SJCRH30 (cell line): ENCODE results near the gene DDRGK1. TPM values are rescaled to one million over a fixed set of nuclear protein-coding genes. Genes with fewer than 3 reads are reported as not detected.

Experiments
- DNase-seq, 2 experiments: peaks; one replicate each; pipeline ENCODE4 v3.0.0-alpha.2; 2015 to 2020
- H3K27ac ChIP-seq: fragments of 250-450 bp; sonication (Bioruptor Pico); 2 replicates; pipeline ENCODE4 v1.5.1; 2020; ENCODE audit warnings: mild to moderate bottlenecking, moderate library complexity
- H3K27me3 ChIP-seq: fragments of 250-450 bp; sonication (Bioruptor Pico); 2 replicates; pipeline ENCODE4 v1.5.1; 2020; ENCODE audit warnings: mild to moderate bottlenecking, moderate library complexity
- H3K36me3 ChIP-seq: fragments of 250-450 bp; sonication (Bioruptor Pico); 2 replicates; pipeline ENCODE4 v1.5.1; 2020; ENCODE audit warnings: mild to moderate bottlenecking, moderate library complexity
- H3K4me1 ChIP-seq: fragments of 250-450 bp; sonication (Bioruptor Pico); 2 replicates; pipeline ENCODE4 v1.5.1; 2020; ENCODE audit warnings: mild to moderate bottlenecking, moderate library complexity
- H3K4me3 ChIP-seq: fragments of 250-450 bp; sonication (Bioruptor Pico); 2 replicates; pipeline ENCODE4 v1.5.1; 2020; ENCODE audit warnings: mild to moderate bottlenecking, moderate library complexity
- H3K9me3 ChIP-seq: fragments of 250-450 bp; sonication (Bioruptor Pico); replicated peaks from 2 replicates; pipeline ENCODE4 v1.5.1; 2020; ENCODE audit warnings: mild to moderate bottlenecking, moderate library complexity
- total RNA-seq: library from RNA; depleted of rRNA; stranded (reverse); fragments of >200 nt; shearing (Covaris generic); gene quantifications from 2 replicates; pipeline ENCODE4 v1.2.3, GENCODE V29; 2014; rRNA removed

DDRGK1 gene
- 15.5 and 16.4 TPM in 2 replicates for total RNA-seq

DNA sequence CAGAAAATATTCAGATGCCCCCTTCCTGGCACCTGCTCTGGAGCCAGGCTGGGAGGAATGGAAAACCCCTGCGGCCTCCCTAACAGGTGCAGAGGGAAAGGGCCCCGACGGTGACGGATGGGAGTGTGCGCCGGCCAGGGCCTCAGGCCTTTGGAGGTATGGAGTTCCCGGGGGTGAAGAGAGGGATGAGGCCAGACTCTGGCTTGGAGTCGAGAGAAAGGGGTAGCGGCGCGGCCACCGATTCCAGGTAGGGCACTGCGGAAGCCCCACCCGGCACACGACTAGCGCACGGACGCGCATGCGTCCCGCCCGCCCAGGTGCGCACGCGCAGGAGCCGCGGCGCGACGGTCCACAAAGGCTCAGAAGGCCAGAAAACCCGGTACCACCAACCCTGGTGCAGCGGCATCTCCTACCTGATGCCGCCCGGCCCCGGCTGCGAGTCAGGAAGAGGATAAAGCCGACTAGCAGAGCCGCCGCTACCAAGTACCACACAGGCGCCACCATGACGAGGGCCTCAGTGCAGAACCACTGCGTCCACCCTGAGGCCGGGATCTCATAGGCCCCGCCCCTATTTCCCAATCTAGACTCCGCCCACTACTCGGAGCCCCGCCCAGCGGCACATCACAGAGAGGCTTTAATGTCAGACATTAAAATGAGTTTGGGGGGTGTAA lies at the start of gene DDRGK1:
Gene DDRGK1, minus strand, starts transcription at position 559 of the 671 bp plus-strand sequence. Its CDS starts 55 bp downstream, at position 504.
- Histone ChIP-seq H3K4me1 (peaks cover 4% of the 10 kb centered on the region; the same call in 1 of the 2 replicates), H3K27me3 (no peaks in the 10 kb centered on the region), H3K27ac (peak within 1 kb of the TSS; percentile 75), H3K4me3 (peak within 1 kb of the TSS; percentile 92), H3K9me3 (no peaks in the 10 kb centered on the region), H3K36me3 (no peaks in the 10 kb centered on the region)
- peak; percentile 82 to 90 for DNase-seq

GRCh38 chr20:3251806-3252205 lies 47.3 kb upstream of the DDRGK1 start:
- H3K4me1 ChIP-seq = no peaks in the 10 kb centered on the region
- no peak overlapping the region for H3K27ac ChIP-seq
- no peaks in the 10 kb centered on the region for H3K27me3 ChIP-seq
- H3K9me3 ChIP-seq = no peaks in the 10 kb centered on the region
- peaks cover 4% of the 10 kb centered on the region; the same call in 1 of the 2 replicates for H3K36me3 ChIP-seq
- no peak for DNase-seq
- H3K4me3 ChIP-seq = no peak overlapping the region

DNA sequence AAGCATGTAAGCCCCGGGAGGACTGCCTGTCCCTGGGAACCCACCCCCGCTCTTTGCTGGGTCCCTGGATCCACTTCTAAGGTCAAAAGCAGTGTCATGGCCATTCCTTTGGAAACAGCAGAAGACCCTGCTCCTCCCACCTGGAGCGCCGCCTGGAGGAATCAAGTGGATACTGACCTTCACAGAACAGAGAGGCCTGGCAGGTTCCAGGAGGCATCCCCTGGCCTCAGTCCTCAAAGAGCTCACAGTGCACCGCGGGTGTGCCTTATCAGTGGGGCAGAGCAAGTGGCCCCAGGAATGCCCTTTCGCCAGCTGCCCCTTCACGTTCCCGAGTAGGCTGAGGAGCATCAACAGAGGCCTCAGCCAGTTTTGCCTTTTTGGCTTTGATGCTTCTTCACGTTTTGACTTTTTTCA lies 45.6 kb upstream of the DDRGK1 start:
- Histone ChIP-seq H3K27ac (no peak overlapping the region), H3K9me3 (no peaks in the 10 kb centered on the region), H3K4me1 (no peaks in the 10 kb centered on the region), H3K36me3 (peaks cover 4% of the 10 kb centered on the region; the same call in 1 of the 2 replicates), H3K4me3 (no peak overlapping the region), H3K27me3 (no peaks in the 10 kb centered on the region)
- no peak for DNase-seq

- Histone ChIP-seq H3K27ac (no peak overlapping the region), H3K9me3 (no peaks in the 10 kb centered on the region), H3K36me3 (peaks cover 4% of the 10 kb centered on the region; the same call in 1 of the 2 replicates), H3K4me1 (no peaks in the 10 kb centered on the region), H3K27me3 (no peaks in the 10 kb centered on the region), H3K4me3 (no peak overlapping the region)
- DNase-seq = no peak
Measured at GRCh38 chr20:3248993-3249347, 44.5 kb upstream of the DDRGK1 start.

DNA sequence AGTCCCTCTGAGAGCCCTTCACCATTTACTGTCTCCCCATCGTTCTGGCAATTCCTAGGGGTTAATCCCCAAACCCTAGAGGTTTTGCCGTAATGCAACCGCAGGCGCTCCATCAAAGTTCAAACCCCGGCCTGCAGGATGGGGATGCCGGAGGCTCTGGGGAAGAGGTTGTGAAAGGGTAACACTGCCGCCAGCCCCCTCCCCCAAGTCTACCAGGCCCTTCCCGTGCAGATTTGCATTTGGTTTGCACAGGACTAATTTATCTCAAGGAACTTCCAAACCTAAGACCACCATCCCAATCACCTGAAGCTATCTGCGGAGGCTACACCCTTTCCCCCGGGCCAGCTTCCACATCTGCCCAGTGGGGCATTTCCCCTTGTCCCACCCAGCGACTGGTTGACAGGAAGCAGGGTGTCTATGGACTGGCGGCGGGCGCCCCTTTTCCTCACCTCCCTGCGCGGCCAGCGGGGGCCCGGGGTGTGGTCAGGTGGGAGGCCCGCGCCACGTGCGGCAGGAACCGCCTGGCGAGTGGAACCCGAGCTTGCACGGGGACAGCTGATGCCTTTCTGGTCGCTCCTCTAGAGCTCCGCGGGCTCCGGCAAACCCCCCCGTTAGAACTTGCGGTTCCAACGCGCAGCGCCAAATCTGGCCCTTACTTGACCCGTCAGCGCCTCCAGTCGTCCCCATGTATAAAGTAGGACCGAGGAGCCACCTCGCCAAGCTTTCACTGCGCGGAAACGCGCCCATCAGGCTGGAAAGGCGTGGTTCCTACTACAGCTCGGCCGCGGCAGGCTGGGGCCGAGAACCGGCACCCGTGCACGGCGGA lies 43.9 kb upstream of the DDRGK1 start:
- Histone ChIP-seq H3K27me3 (no peaks in the 10 kb centered on the region), H3K4me3 (no peak overlapping the region), H3K27ac (no peak overlapping the region), H3K36me3 (peaks cover 4% of the 10 kb centered on the region; the same call in 1 of the 2 replicates), H3K4me1 (no peaks in the 10 kb centered on the region), H3K9me3 (no peaks in the 10 kb centered on the region)
- no peak for DNase-seq

DNA sequence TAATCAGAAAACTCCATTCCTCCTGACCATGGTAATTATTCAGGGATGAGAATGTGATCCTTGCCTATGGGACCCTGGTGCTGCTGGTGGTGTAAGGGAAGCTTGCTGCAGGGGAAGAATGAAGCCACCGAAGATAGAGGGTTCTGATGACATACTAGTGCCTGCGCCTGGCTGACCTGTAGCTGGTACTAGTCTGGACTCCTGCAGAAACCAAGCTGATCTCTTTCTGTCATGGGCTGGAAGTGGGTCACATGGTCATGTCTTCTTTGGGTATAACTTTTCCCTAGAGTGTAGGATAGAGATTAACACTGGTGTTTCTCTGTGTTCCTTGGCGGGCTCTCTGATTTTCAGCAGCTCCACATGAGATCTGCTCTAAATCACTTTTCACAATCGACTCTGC lies 43.2 kb upstream of the DDRGK1 start:
- no peak overlapping the region for H3K27ac ChIP-seq
- no peaks in the 10 kb centered on the region for H3K27me3 ChIP-seq
- H3K4me1 ChIP-seq = no peaks in the 10 kb centered on the region
- peaks cover 2% of the 10 kb centered on the region; the same call in 1 of the 2 replicates for H3K36me3 ChIP-seq
- no peak for DNase-seq
- no peaks in the 10 kb centered on the region for H3K9me3 ChIP-seq
- no peak overlapping the region for H3K4me3 ChIP-seq

GRCh38 chr20:3246682-3247081 lies 42.2 kb upstream of the DDRGK1 start:
- Histone ChIP-seq H3K36me3 (no peaks in the 10 kb centered on the region), H3K27me3 (no peaks in the 10 kb centered on the region), H3K4me3 (no peak overlapping the region), H3K4me1 (no peaks in the 10 kb centered on the region), H3K27ac (no peak overlapping the region), H3K9me3 (no peaks in the 10 kb centered on the region)
- no peak for DNase-seq

DNA sequence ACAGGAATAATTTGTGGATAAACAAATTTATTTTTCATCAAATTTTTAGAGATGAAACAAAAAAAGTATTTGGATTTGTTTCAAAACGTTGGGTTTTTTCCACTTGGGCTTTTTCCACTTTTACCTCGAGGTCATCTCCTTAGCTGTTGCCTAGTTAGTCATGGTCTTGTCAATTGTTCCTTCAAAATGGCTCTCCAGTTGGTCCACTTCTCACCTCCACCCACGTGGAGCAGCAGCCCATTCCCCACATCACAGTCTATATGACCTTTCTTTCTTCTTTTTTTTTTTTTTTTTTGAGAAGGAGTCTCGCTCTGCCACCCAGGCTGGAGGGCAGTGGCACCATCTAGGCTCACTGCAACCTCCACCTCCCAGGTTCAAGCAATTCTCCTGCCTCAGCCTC lies 41.2 kb upstream of the DDRGK1 start:
- no peaks in the 10 kb centered on the region for H3K9me3 ChIP-seq
- no peak for DNase-seq
- no peaks in the 10 kb centered on the region for H3K36me3 ChIP-seq

DNA sequence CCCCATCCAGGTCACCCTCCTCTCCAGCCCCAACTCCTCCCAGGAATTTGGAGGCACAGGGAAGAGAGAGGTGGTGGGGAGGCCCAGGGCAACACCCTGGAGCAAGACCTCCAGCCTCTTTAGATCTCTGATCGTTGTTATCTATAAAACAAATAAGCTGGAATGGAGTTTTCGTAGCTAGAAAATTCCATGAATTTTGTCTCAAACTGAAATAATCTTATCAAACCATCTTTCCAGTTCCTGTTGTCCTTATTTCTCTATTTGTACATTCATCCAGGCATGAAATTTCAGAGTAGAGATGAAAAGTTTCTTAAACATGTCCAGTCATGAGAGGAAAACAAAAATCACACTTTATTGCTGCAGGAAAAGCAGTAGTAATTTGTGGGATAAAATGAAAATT lies 40.7 kb upstream of the DDRGK1 start:
- Histone ChIP-seq H3K27ac (no peak overlapping the region), H3K9me3 (no peaks in the 10 kb centered on the region), H3K4me3 (no peak overlapping the region), H3K27me3 (no peaks in the 10 kb centered on the region), H3K36me3 (no peaks in the 10 kb centered on the region), H3K4me1 (no peaks in the 10 kb centered on the region)
- no peak for DNase-seq

More for the DNA sequence above, 41.2 kb upstream of the DDRGK1 start:
- Histone ChIP-seq H3K4me1 (no peaks in the 10 kb centered on the region), H3K4me3 (no peak overlapping the region), H3K27ac (no peak overlapping the region), H3K27me3 (no peaks in the 10 kb centered on the region)

DNA sequence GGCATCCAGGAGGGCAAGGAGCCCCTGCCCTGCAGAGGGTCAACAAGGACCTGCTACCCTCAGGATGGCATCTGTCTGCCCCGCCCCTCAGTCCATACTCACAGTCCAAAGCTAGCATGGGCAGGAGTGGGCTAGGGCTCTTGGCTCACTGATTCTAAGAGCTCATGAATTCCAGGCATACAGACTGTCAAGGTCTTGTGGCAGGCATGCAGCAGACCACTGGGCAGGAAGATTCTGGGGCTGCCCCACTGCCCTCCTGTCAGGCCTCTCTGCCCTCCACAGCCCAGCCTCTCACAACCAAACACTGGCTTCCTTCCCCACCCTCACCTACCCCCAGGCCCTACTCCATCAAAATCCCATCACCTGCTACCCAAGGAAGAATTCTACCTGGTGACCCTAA lies 40.1 kb upstream of the DDRGK1 start:
- H3K4me1 ChIP-seq = no peaks in the 10 kb centered on the region
- H3K27me3 ChIP-seq = no peaks in the 10 kb centered on the region
- no peak for DNase-seq
- no peaks in the 10 kb centered on the region for H3K36me3 ChIP-seq
- no peaks in the 10 kb centered on the region for H3K9me3 ChIP-seq
- no peak overlapping the region for H3K27ac ChIP-seq
- no peak overlapping the region for H3K4me3 ChIP-seq

DNA sequence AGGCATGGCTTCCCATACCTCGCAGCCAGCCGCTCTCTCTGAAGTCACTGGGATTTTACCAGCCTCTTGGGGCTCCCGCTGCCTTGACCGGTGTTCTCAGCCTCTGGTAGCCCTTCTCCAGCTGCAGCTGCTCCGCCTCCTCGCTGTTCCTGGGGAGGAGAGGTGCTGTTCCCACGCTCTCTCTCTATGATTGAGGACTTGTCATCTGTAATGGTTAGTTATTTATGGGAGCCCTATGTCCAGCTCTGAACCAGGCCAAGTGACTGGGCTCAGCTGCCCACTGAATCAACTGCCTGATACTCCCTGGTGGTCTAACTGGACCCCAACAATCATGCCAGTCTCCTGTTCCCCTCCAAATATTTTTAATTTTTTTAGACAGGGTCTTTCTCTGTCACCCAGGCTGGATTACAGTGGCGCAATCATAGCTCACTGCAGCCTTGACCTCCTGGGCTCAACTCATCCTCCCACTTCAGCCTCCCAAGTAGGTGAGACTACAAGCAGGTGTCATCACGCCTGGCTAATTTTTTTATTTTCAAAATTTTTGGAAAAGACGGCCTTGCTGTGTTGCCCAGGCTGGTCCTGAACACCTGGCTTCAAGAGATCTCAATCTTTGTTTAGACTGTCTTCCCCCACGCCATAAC lies 39.4 kb upstream of the DDRGK1 start:
- no peaks in the 10 kb centered on the region for H3K36me3 ChIP-seq
- no peak overlapping the region for H3K27ac ChIP-seq
- no peak for DNase-seq
- H3K4me3 ChIP-seq = no peak overlapping the region
- no peaks in the 10 kb centered on the region for H3K9me3 ChIP-seq
- H3K27me3 ChIP-seq = no peaks in the 10 kb centered on the region
- H3K4me1 ChIP-seq = no peaks in the 10 kb centered on the region

GRCh38 chr20:3242172-3242692 lies 37.8 kb upstream of the DDRGK1 start:
- H3K4me3 ChIP-seq = no peak overlapping the region
- H3K27me3 ChIP-seq = no peaks in the 10 kb centered on the region
- DNase-seq = no peak
- H3K27ac ChIP-seq = no peak overlapping the region
- no peaks in the 10 kb centered on the region for H3K36me3 ChIP-seq
- H3K4me1 ChIP-seq = peaks cover 3% of the 10 kb centered on the region; the same call in 1 of the 2 replicates
- H3K9me3 ChIP-seq = no peaks in the 10 kb centered on the region

DNA sequence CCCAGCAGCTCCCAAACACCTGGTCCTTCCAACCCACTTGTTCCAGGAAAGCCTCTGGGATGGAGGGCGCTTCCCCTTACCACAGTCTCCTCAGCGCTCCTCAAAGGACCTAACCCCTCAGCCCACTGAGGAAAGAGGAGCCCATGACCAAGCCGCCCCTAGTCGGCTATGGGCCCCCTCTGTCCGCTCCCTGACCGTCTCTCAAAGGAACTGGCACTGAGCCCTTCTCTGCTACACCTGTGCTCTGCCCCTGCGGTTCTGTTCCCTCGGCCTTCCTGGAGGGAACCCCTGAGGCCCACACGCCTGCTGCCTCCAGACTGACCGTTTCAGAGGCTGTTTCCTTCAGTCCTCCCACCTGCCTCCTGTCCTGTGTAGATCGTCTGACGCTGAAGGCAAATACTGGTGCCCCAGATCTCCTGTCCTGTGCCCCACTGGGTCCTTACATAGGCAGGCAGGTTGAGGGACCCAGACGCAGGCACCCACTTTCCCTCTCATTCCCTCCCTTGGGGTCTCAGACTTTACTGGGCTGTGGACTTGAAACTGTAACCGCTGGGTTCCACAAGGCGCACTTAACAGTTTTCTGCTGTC lies 36.4 kb upstream of the DDRGK1 start:
- no peak for DNase-seq
- Histone ChIP-seq H3K36me3 (no peaks in the 10 kb centered on the region), H3K9me3 (no peaks in the 10 kb centered on the region), H3K4me3 (no peak overlapping the region), H3K27me3 (no peaks in the 10 kb centered on the region), H3K27ac (no peak overlapping the region), H3K4me1 (peaks cover 3% of the 10 kb centered on the region; the same call in 1 of the 2 replicates)

- H3K9me3 ChIP-seq = no peaks in the 10 kb centered on the region
- no peak for DNase-seq
- H3K4me3 ChIP-seq = peak overlapping the region; percentile 87
- no peak overlapping the region for H3K27ac ChIP-seq
- no peaks in the 10 kb centered on the region for H3K36me3 ChIP-seq
- no peaks in the 10 kb centered on the region for H3K27me3 ChIP-seq
- peaks cover 3% of the 10 kb centered on the region; the same call in 1 of the 2 replicates for H3K4me1 ChIP-seq
Measured at GRCh38 chr20:3239867-3240775, 35.6 kb upstream of the DDRGK1 start.
